Measurements from ENCODE around the gene DUSP22.
"Not testable (repeated sequence)": the region's sequence is repeated elsewhere in the genome, so short reads cannot be mapped to it uniquely, and the experiment has no call there.

The DUSP22 gene

GRCh38 chr6:291697-292505, at the start of gene DUSP22:
DUSP22 (plus strand) TSS chr6:292487; CDS start chr6:292540, 53 bp downstream.
- DNase-seq, result no peak

GRCh38 chr6:246352-246751, 45.9 kb upstream of the DUSP22 start:
- no peak for DNase-seq

GRCh38 chr6:247351-247750, 44.9 kb upstream of the DUSP22 start:
- no peak for DNase-seq

GRCh38 chr6:248046-248445, 44.2 kb upstream of the DUSP22 start:
- not testable (repeated sequence) for DNase-seq

GRCh38 chr6:250676-251075, 41.6 kb upstream of the DUSP22 start:
- no peak for DNase-seq

GRCh38 chr6:251920-252319, 40.4 kb upstream of the DUSP22 start:
- no peak for DNase-seq

- DNase-seq, result no peak
Observed at GRCh38 chr6:252775-253535, 39.3 kb upstream of the DUSP22 start.

GRCh38 chr6:254016-254415, 38.3 kb upstream of the DUSP22 start:
- no peak for DNase-seq

GRCh38 chr6:255041-255750, 37.1 kb upstream of the DUSP22 start:
- DNase-seq, result no peak

GRCh38 chr6:255751-256083, 36.6 kb upstream of the DUSP22 start:
- no peak for DNase-seq

GRCh38 chr6:256169-256568, 36.1 kb upstream of the DUSP22 start:
- DNase-seq, result no peak

- DNase-seq, result no peak
Observed at GRCh38 chr6:257031-257725, 35.1 kb upstream of the DUSP22 start.

- DNase-seq, result no peak
Observed at GRCh38 chr6:257774-258173, 34.5 kb upstream of the DUSP22 start.

GRCh38 chr6:259316-259715, 33.0 kb upstream of the DUSP22 start:
- no peak for DNase-seq

- no peak for DNase-seq
Observed at GRCh38 chr6:259901-260508, 32.3 kb upstream of the DUSP22 start.

- DNase-seq, result no peak
Observed at GRCh38 chr6:264626-265025, 27.7 kb upstream of the DUSP22 start.

- no peak for DNase-seq
Observed at GRCh38 chr6:268394-268935, 23.8 kb upstream of the DUSP22 start.

- DNase-seq, result no peak
Observed at GRCh38 chr6:273551-274058, 18.7 kb upstream of the DUSP22 start.

- DNase-seq, result no peak
Observed at GRCh38 chr6:277746-278145, 14.5 kb upstream of the DUSP22 start.

GRCh38 chr6:278494-278893, 13.8 kb upstream of the DUSP22 start:
- DNase-seq, result no peak

- DNase-seq, result no peak
Observed at GRCh38 chr6:279341-280029, 12.8 kb upstream of the DUSP22 start.
